K562 (cell line): Measurements from ENCODE around the gene ZFP57. TPM values are rescaled to one million over a fixed set of nuclear protein-coding genes. Genes with fewer than 3 reads are reported as not detected.

Experiments
- ARID1B ChIP-seq: fragments of 450-650 bp; IDR thresholded peaks from 2 replicates; pipeline ENCODE4 v1.6.1; 2016; ENCODE audit warnings: antibody characterized with exemption, mild to moderate bottlenecking, inconsistent platforms
- CC2D1A ChIP-seq: fragments of 450-650 bp; IDR thresholded peaks from 2 replicates; pipeline ENCODE4 v1.6.1; 2017; ENCODE audit warnings: mild to moderate bottlenecking
- CCNT2 ChIP-seq: IDR thresholded peaks from 2 replicates; pipeline ENCODE4 v1.6.1; 2011; ENCODE audit warnings: borderline replicate concordance, low read depth, mild to moderate bottlenecking, moderate library complexity, mixed read lengths, low read length; ENCODE audit not compliant: insufficient read length; ENCODE audit errors: extremely low read depth
- FOXJ3 ChIP-seq: sonication (generic); formaldehyde crosslinking; IDR thresholded peaks from 2 replicates; pipeline ENCODE4 v1.4.0; 2020; ENCODE audit warnings: mild to moderate bottlenecking, missing genetic modification reagents
- LCOR ChIP-seq: sonication (generic); formaldehyde crosslinking; IDR thresholded peaks from 2 replicates; pipeline ENCODE4 v1.8.0; 2022; ENCODE audit warnings: mild to moderate bottlenecking, missing genetic modification reagents
- MYBL2 ChIP-seq, 2 experiments: fragments of 450-650 bp in 1 of 2; sonication (generic) in 1 of 2; formaldehyde crosslinking in 1 of 2; IDR thresholded peaks; 2 replicates each; pipeline versions ENCODE4 v1.6.1 to v1.8.1; 2017 to 2022; ENCODE audit warnings: borderline replicate concordance in 1 of 2, inconsistent platforms in 1 of 2, low read depth in 1 of 2, mild to moderate bottlenecking in 1 of 2, missing genetic modification reagents in 1 of 2, moderate library complexity in 1 of 2
- NRF1 ChIP-seq, 2 experiments: fragments of 450-650 bp; IDR thresholded peaks in 1 of 2; conservative IDR thresholded peaks in 1 of 2; 2 replicates each; pipeline ENCODE4 v1.6.1; 2014; ENCODE audit warnings: mild to moderate bottlenecking in 2 of 2
- POLR2AphosphoS2 ChIP-seq: IDR thresholded peaks from 2 replicates; pipeline ENCODE4 v1.6.1; 2012; ENCODE audit warnings: low read length, improper control_type of control experiment
- RBM34 ChIP-seq: fragments of 200-400 bp; formaldehyde crosslinking; IDR thresholded peaks from 2 replicates; pipeline ENCODE4 v1.6.1; 2018; ENCODE audit warnings: low read length, borderline replicate concordance; ENCODE audit not compliant: insufficient read depth
- SIN3B ChIP-seq: fragments of 450-650 bp; IDR thresholded peaks from 2 replicates; pipeline ENCODE4 v1.6.1; 2017; ENCODE audit warnings: low read depth, mild to moderate bottlenecking, moderate library complexity
- SRF ChIP-seq, 2 experiments: fragments of 250-450, 450-650 bp in 1 of 2; sonication (Bioruptor Pico) in 1 of 2; sonication (generic) in 1 of 2; formaldehyde crosslinking; IDR thresholded peaks; 2 replicates each; pipeline versions ENCODE4 v1.5.0 to v1.5.1; 2020 to 2022; ENCODE audit warnings: mild to moderate bottlenecking in 1 of 2, missing genetic modification reagents in 1 of 2
- TCF7L2 ChIP-seq: fragments of 150-350 bp; IDR thresholded peaks from 2 replicates; pipeline ENCODE4 v1.6.1; 2016; ENCODE audit warnings: low read depth, mild to moderate bottlenecking, low read length, moderate library complexity
- YY1 ChIP-seq, 3 experiments: IDR thresholded peaks; 2 replicates each; pipeline ENCODE4 v1.6.1; 2011; ENCODE audit warnings: low read length in 2 of 3, mild to moderate bottlenecking in 2 of 3, moderate library complexity in 2 of 3, borderline replicate concordance in 1 of 3, control low read depth in 1 of 3, low read depth in 1 of 3; ENCODE audit not compliant: insufficient read depth in 3 of 3, insufficient replicate concordance in 2 of 3, control insufficient read depth in 1 of 3, insufficient read length in 1 of 3; ENCODE audit errors: extremely low read depth in 1 of 3
- ZBTB1 ChIP-seq: sonication (generic); formaldehyde crosslinking; IDR thresholded peaks from 2 replicates; pipeline ENCODE4 v1.8.1; 2023; ENCODE audit warnings: missing genetic modification reagents, low read depth, mild to moderate bottlenecking, borderline replicate concordance
- ZNF444 ChIP-seq: fragments of 250-450 bp; sonication (Bioruptor Pico); IDR thresholded peaks from 2 replicates; pipeline ENCODE4 v1.4.0; 2020; ENCODE audit warnings: mild to moderate bottlenecking, moderate library complexity
- polyA plus RNA-seq, 8 experiments: library from polyadenylated mRNA; depleted of rRNA in 4 of 8; stranded (reverse) in 5 of 8; unstranded in 3 of 8; fragments of >200 nt; fragmentation: Nextera tagmentation in 2 of 8; fragmentation: Illumina TruSeq in 1 of 8; extraction: Ambion mirVana in 2 of 8; extraction: Trizol in 1 of 8; gene quantifications; 2 replicates each; pipeline versions ENCODE4 v1.2.1 to v1.2.3, GENCODE V29; 2011 to 2014; ENCODE audit warnings: inconsistent platforms in 1 of 8, missing spikeins in 1 of 8
- total RNA-seq, 7 experiments: library from RNA; depleted of rRNA in 6 of 7; stranded (reverse); fragments of >200 nt in 6 of 7; fragmentation: Illumina TruSeq in 2 of 7; extraction: Trizol in 2 of 7; gene quantifications; 2 replicates each; pipeline versions ENCODE4 v1.2.1 to v1.2.3, GENCODE V29; 2011 to 2021; ENCODE audit warnings: low replicate concordance in 1 of 7
- TF ChIP-seq, protein P1 (sequence below): fragments of 250-450 bp; sonication (Bioruptor Pico); IDR thresholded peaks from 2 replicates; pipeline ENCODE4 v1.8.0; 2021; ENCODE audit warnings: mild to moderate bottlenecking, moderate library complexity
- TF ChIP-seq, protein P2 (sequence below): fragments of 250-450 bp; sonication (Bioruptor Pico); IDR thresholded peaks from 2 replicates; pipeline ENCODE4 v1.5.0; 2022; ENCODE audit warnings: mild to moderate bottlenecking
- TF ChIP-seq, protein P3 (sequence below): sonication (generic); formaldehyde crosslinking; IDR thresholded peaks from 2 replicates; pipeline ENCODE4 v1.8.0; 2023; ENCODE audit warnings: mild to moderate bottlenecking, missing genetic modification reagents

The ZFP57 gene
- total and polyA plus RNA-seq, 9 of the 15 experiments (the other 6 are each of a cell fraction or from before 2014, with no cell fraction given) = 0.04 to 0.28 (median 0.13) TPM

- TF ChIP-seq, protein P1, sequence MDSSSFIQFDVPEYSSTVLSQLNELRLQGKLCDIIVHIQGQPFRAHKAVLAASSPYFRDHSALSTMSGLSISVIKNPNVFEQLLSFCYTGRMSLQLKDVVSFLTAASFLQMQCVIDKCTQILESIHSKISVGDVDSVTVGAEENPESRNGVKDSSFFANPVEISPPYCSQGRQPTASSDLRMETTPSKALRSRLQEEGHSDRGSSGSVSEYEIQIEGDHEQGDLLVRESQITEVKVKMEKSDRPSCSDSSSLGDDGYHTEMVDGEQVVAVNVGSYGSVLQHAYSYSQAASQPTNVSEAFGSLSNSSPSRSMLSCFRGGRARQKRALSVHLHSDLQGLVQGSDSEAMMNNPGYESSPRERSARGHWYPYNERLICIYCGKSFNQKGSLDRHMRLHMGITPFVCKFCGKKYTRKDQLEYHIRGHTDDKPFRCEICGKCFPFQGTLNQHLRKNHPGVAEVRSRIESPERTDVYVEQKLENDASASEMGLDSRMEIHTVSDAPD = no peak
- TF ChIP-seq FOXJ3 (CRISPR knock-in tag) (no peak), NRF1 (conservative IDR thresholded peaks at IDR 0.05 in 1 of 2, IDR thresholded peaks at IDR 0.05 in 1 of 2) (peak; percentile 24 to 30; a peak in 1 of 4 replicates), MYBL2 (IDR thresholded peaks at IDR 0.05; ENCODE audit: low read depth) (peak; percentile 22; the same call in 1 of the 2 replicates), MYBL2 (CRISPR knock-in tag; IDR thresholded peaks at IDR 0.05; ENCODE audit: borderline replicate concordance) (no peak), LCOR (0 out of 2 replicates have a peak, but pooled peaks have one; percentile 23), CC2D1A (no peak), SIN3B (no peak), CCNT2 (no peak), ZNF444 (no peak), ZBTB1 (CRISPR knock-in tag) (no peak), YY1 (IDR thresholded peaks at IDR 0.05; ENCODE audit: borderline replicate concordance in 1 of 3, control insufficient read depth in 1 of 3, extremely low read depth in 1 of 3, insufficient read depth in 3 of 3, insufficient read length in 1 of 3, insufficient replicate concordance in 2 of 3, low read depth in 1 of 3, low read length in 2 of 3) (peak in 1 of 3 experiments; percentile 38), POLR2AphosphoS2 (no peak), SRF (CRISPR knock-in tag; IDR thresholded peaks at IDR 0.05) (no peak), RBM34 (no peak), ARID1B (peak; percentile 61), TCF7L2 (no peak)
- TF ChIP-seq, protein P2, sequence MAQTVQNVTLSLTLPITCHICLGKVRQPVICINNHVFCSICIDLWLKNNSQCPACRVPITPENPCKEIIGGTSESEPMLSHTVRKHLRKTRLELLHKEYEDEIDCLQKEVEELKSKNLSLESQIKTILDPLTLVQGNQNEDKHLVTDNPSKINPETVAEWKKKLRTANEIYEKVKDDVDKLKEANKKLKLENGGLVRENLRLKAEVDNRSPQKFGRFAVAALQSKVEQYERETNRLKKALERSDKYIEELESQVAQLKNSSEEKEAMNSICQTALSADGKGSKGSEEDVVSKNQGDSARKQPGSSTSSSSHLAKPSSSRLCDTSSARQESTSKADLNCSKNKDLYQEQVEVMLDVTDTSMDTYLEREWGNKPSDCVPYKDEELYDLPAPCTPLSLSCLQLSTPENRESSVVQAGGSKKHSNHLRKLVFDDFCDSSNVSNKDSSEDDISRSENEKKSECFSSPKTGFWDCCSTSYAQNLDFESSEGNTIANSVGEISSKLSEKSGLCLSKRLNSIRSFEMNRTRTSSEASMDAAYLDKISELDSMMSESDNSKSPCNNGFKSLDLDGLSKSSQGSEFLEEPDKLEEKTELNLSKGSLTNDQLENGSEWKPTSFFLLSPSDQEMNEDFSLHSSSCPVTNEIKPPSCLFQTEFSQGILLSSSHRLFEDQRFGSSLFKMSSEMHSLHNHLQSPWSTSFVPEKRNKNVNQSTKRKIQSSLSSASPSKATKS (CRISPR knock-in tag) = no peak
- TF ChIP-seq, protein P3, sequence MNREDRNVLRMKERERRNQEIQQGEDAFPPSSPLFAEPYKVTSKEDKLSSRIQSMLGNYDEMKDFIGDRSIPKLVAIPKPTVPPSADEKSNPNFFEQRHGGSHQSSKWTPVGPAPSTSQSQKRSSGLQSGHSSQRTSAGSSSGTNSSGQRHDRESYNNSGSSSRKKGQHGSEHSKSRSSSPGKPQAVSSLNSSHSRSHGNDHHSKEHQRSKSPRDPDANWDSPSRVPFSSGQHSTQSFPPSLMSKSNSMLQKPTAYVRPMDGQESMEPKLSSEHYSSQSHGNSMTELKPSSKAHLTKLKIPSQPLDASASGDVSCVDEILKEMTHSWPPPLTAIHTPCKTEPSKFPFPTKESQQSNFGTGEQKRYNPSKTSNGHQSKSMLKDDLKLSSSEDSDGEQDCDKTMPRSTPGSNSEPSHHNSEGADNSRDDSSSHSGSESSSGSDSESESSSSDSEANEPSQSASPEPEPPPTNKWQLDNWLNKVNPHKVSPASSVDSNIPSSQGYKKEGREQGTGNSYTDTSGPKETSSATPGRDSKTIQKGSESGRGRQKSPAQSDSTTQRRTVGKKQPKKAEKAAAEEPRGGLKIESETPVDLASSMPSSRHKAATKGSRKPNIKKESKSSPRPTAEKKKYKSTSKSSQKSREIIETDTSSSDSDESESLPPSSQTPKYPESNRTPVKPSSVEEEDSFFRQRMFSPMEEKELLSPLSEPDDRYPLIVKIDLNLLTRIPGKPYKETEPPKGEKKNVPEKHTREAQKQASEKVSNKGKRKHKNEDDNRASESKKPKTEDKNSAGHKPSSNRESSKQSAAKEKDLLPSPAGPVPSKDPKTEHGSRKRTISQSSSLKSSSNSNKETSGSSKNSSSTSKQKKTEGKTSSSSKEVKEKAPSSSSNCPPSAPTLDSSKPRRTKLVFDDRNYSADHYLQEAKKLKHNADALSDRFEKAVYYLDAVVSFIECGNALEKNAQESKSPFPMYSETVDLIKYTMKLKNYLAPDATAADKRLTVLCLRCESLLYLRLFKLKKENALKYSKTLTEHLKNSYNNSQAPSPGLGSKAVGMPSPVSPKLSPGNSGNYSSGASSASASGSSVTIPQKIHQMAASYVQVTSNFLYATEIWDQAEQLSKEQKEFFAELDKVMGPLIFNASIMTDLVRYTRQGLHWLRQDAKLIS (CRISPR knock-in tag) = no peak
Measured at GRCh38 chr6:29628419-29629281, 52.3 kb downstream of the ZFP57 start (continued).
